ENCODE results near the gene ARID1B. TPM values are rescaled to one million over a fixed set of nuclear protein-coding genes. Genes with fewer than 3 reads are reported as not detected.

The ARID1B gene
- total and polyA plus RNA-seq, 2 of the 4 experiments (the other 2 are of a cell fraction), result 14.5 to 20.1 TPM

DNA sequence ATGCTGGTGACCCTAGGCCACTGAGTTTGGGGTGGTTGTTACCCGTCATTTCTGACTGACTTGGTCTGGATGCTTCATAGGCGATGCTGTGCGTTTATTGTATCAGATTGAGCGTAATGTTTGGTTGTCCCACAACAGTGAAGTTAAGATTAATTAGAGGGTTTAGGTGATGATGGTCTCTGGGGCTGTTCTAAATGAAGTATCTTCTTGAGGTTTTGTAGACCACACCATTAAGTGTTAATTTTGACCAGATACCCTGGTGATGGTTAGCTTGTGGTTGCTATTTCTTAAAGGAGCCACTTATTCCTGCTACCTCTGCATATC is 132.8 kb downstream of the ARID1B start:
- H3K4ac ChIP-seq (ENCODE audit: low read depth, low read length), result no peak overlapping the region
- intact Hi-C loops (cut with micrococcal nuclease), result no loop called here
- no peaks in the 10 kb centered on the region for H3K36me3 ChIP-seq (ENCODE audit: control insufficient read depth, insufficient read depth, low read length)
- WGBS, 2 experiments (ENCODE audit: extremely low coverage in 2 of 2, insufficient read length in 1 of 2), result 94% methylated on average over 2 of the region's 4 CpGs; no CpG with 5 or more reads in 1 of the 2 experiments
- peak overlapping the region; percentile 7; the same call in 1 of the 2 replicates for H3K23ac ChIP-seq (ENCODE audit: low read depth, low read length)
- H2BK5ac ChIP-seq (ENCODE audit: low read depth, low read length, poor library complexity, severe bottlenecking), result no peak overlapping the region
- DNase-seq (no peak), ATAC-seq (ENCODE audit: low read depth) (no peak)
- no peaks in the 10 kb centered on the region for H3K9me3 ChIP-seq (ENCODE audit: control insufficient read depth, insufficient read depth, low read length)
- no peak overlapping the region for H2BK20ac ChIP-seq (ENCODE audit: low read depth, low read length)
- H3K9ac ChIP-seq (ENCODE audit: low read depth, low read length), result no peak overlapping the region
- TF ChIP-seq MAZ (IDR thresholded peaks at IDR 0.05; ENCODE audit: borderline replicate concordance, low read depth, low read length) (no peak), POLR2A (IDR thresholded peaks at IDR 0.05; ENCODE audit: low read depth, low read length) (no peak), SMC3 (IDR thresholded peaks at IDR 0.05; ENCODE audit: low read depth, low read length) (no peak), NFE2L2 (IDR thresholded peaks at IDR 0.05; ENCODE audit: low read depth, low read length) (no peak)
- TF ChIP-seq, protein P1, sequence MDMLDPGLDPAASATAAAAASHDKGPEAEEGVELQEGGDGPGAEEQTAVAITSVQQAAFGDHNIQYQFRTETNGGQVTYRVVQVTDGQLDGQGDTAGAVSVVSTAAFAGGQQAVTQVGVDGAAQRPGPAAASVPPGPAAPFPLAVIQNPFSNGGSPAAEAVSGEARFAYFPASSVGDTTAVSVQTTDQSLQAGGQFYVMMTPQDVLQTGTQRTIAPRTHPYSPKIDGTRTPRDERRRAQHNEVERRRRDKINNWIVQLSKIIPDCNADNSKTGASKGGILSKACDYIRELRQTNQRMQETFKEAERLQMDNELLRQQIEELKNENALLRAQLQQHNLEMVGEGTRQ (IDR thresholded peaks at IDR 0.05; ENCODE audit: low read depth, low read length), result no peak
- no peak overlapping the region for H4K91ac ChIP-seq (ENCODE audit: insufficient read depth, low read depth, low read length)
- in situ Hi-C loops (cut with MboI; ENCODE audit: low sequenced_read_pairs), result no loop called here
- H2AK5ac ChIP-seq (ENCODE audit: low read depth, low read length), result no peak overlapping the region
- H3K4me2 ChIP-seq (ENCODE audit: low read depth, low read length), result no peak overlapping the region
- no TSS peak for BruUV-seq (replicated peaks)
- H3K4me1 ChIP-seq (ENCODE audit: control insufficient read depth, insufficient read depth, low read length), result peaks cover 2% of the 10 kb centered on the region
- ChIA-PET CTCF (no interaction called here), POLR2A (ENCODE audit: unreplicated experiment) (no interaction called here)
- no peak overlapping the region for H3K14ac ChIP-seq (replicated peaks; ENCODE audit: low read depth, low read length)
- H3K9me1 ChIP-seq (ENCODE audit: insufficient read depth, low read length), result peaks cover 16% of the 10 kb centered on the region; the same call in 1 of the 2 replicates
- no peak overlapping the region for H4K5ac ChIP-seq (ENCODE audit: low read depth, low read length)
- H3K18ac ChIP-seq (ENCODE audit: low read depth, low read length), result no peak overlapping the region
- H2AK9ac ChIP-seq (replicated peaks; ENCODE audit: low read depth, low read length, poor library complexity), result no peak overlapping the region
- H2BK15ac ChIP-seq (ENCODE audit: low read depth, low read length), result no peak overlapping the region
- H3K27me3 ChIP-seq (ENCODE audit: control insufficient read depth, insufficient read depth, low read length), result no peaks in the 10 kb centered on the region
- peaks cover 24 to 60% of the 10 kb centered on the region in 2 experiments for H3K79me1 ChIP-seq (ENCODE audit: low read depth in 1 of 2, low read length in 2 of 2)
- H3K4me3 ChIP-seq (ENCODE audit: insufficient read depth, low read depth, low read length), result no peak overlapping the region
- no peak overlapping the region for H4K8ac ChIP-seq (ENCODE audit: low read depth in 2 of 2, low read length in 2 of 2)
- no peak overlapping the region for H3K56ac ChIP-seq (ENCODE audit: extremely low read depth, insufficient read depth, low read length)
- dilution Hi-C loops (cut with HindIII; ENCODE audit: low sequenced_read_pairs, unreplicated experiment), result no loop called here
- H2AFZ ChIP-seq (replicated peaks; ENCODE audit: low read length, poor library complexity), result no peak overlapping the region
- no peak overlapping the region for H3K27ac ChIP-seq (ENCODE audit: insufficient read depth, low read length)
- peaks cover 18% of the 10 kb centered on the region for H4K20me1 ChIP-seq (ENCODE audit: insufficient read depth, low read length)
- no peak overlapping the region for H2BK120ac ChIP-seq (ENCODE audit: low read depth, low read length)

Data from IMR-90 (cell line).